ENCODE results near the gene ARFGAP1. TPM values are rescaled to one million over a fixed set of nuclear protein-coding genes. Genes with fewer than 3 reads are reported as not detected.

The ARFGAP1 gene
- total and polyA plus RNA-seq, 2 experiments from 2014 or later: 41.5 to 95.5 TPM

- TF ChIP-seq JUNB (IDR thresholded peaks at IDR 0.05; ENCODE audit: unreplicated experiment) (no peak), NANOG (IDR thresholded peaks at IDR 0.05; ENCODE audit: borderline replicate concordance) (no peak), EZH2 (IDR thresholded peaks at IDR 0.05; ENCODE audit: low read depth, unreplicated experiment) (no peak), ZNF114 (CRISPR knock-in tag; IDR thresholded peaks at IDR 0.05) (no peak), STAT1 (IDR thresholded peaks at IDR 0.05; ENCODE audit: unreplicated experiment) (no peak)
- TF ChIP-seq, protein P1, sequence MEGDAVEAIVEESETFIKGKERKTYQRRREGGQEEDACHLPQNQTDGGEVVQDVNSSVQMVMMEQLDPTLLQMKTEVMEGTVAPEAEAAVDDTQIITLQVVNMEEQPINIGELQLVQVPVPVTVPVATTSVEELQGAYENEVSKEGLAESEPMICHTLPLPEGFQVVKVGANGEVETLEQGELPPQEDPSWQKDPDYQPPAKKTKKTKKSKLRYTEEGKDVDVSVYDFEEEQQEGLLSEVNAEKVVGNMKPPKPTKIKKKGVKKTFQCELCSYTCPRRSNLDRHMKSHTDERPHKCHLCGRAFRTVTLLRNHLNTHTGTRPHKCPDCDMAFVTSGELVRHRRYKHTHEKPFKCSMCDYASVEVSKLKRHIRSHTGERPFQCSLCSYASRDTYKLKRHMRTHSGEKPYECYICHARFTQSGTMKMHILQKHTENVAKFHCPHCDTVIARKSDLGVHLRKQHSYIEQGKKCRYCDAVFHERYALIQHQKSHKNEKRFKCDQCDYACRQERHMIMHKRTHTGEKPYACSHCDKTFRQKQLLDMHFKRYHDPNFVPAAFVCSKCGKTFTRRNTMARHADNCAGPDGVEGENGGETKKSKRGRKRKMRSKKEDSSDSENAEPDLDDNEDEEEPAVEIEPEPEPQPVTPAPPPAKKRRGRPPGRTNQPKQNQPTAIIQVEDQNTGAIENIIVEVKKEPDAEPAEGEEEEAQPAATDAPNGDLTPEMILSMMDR (conservative IDR thresholded peaks at IDR 0.05; ENCODE audit: low read depth in 2 of 2): no peak
Observed at GRCh38 chr20:63308218-63308911, 35.8 kb downstream of the ARFGAP1 start (continued).

DNA sequence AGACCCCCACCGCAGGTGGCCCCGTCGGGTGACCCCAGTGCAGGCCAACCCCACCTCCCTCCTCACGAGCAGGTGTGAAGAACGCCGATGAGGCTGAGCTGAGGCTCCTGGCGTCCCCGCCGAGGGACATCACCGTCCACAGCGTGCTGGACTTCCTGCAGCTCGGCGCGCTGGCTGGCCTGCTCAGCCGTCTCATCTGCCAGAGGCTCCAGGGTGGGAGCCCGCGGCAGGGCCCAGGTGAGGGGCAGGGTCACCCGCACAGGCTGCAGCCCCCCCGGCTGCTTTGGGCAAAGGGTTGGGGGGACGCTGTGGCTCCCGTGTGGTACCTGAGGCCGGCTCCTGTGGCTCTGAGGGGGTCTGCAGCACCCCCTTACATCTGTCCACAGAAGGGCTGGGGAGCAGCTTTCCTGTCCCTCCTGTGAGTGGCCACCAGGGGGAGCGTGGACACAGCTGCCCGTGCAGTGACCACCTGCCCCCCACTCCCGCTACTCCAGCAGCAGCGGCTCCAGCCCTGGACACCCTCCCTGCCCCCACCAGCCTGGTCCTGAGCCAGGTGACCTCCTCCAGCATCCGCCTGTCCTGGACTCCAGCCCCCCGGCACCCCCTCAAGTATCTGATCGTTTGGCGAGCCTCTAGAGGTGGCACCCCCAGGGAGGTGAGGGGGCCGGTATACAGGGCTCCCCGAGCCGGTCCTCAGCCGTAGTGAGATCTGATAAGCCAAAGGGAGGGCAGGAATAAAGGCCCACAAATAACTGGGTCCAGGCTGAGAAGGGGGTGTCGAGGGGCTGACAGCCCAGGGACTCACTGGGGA, 36.9 kb downstream of the ARFGAP1 start:
- H3K79me2 ChIP-seq (replicated peaks; ENCODE audit: insufficient read depth): no peaks in the 10 kb centered on the region
- no peak overlapping the region for H3K27ac ChIP-seq (ENCODE audit: low read depth)
- no peaks in the 10 kb centered on the region for H3K36me3 ChIP-seq (ENCODE audit: insufficient read depth)
- ATAC-seq (peak; percentile 85), DNase-seq (ENCODE audit: low spot score) (peak; percentile 76)
- H4K20me1 ChIP-seq (replicated peaks; ENCODE audit: insufficient read depth): no peaks in the 10 kb centered on the region
- Mint-ChIP-seq H3K27me3 (ENCODE audit: insufficient read depth, low read depth, poor library complexity) (peaks cover 5% of the 10 kb centered on the region), H3K4me3 (no peak overlapping the region), H3K27ac (no peak overlapping the region), H3K4me1 (peaks cover 4% of the 10 kb centered on the region; the same call in 1 of the 3 replicates), H3K36me3 (ENCODE audit: low read depth) (no peaks in the 10 kb centered on the region), H3K9me3 (peaks cover 4% of the 10 kb centered on the region; the same call in 1 of the 3 replicates)
- no peaks in the 10 kb centered on the region for H3K4me1 ChIP-seq (ENCODE audit: insufficient read depth)
- H3K9me2 ChIP-seq (ENCODE audit: insufficient read depth): no peaks in the 10 kb centered on the region
- TF ChIP-seq STAT1 (IDR thresholded peaks at IDR 0.05; ENCODE audit: unreplicated experiment): no peak
- TF ChIP-seq, protein P1 (conservative IDR thresholded peaks at IDR 0.05; ENCODE audit: low read depth in 2 of 2): peak; percentile 66 to 87
- no peak overlapping the region for H2AFZ ChIP-seq
- H3K4me2 ChIP-seq: no peak overlapping the region
- no peak overlapping the region for H3K4me3 ChIP-seq
- no peaks in the 10 kb centered on the region for H3K27me3 ChIP-seq (ENCODE audit: insufficient read depth)
- no peaks in the 10 kb centered on the region for H3F3A ChIP-seq (replicated peaks; ENCODE audit: low read depth)
